HCT116 (cell line): ENCODE data around the gene CAST. TPM values are rescaled to one million over a fixed set of nuclear protein-coding genes. Genes with fewer than 3 reads are reported as not detected.

ENCODE experiments used
- ATAC-seq: fragments of 200-7000 bp; cut with Tn5 transposase; 2 replicates; pipeline ENCODE4 v1.9.1; 2020; ENCODE audit warnings: mild to moderate bottlenecking, moderate library complexity
- BruUV-seq: library from RNA; stranded (reverse); fragments of 400-500 nt; replicated peaks from 2 replicates; lab custom pipeline; 2021; lab: Mats Ljungman, UMichigan
- CTCF ChIA-PET: fragments of 300-600 bp; sonication (Branson Sonifier 250); formaldehyde crosslinking; loops from one replicate; lab custom pipeline; 2021; ENCODE audit warnings: antibody characterized with exemption; lab: Charles Lee
- POLR2A ChIA-PET: fragments of 300-600, 350-600 bp; sonication (Branson Sonifier 250); formaldehyde crosslinking; loops from one replicate; lab custom pipeline; 2021; ENCODE audit warnings: antibody characterized with exemption; lab: Charles Lee
- RAD21 ChIA-PET, 2 experiments: fragments of 300-600 bp; sonication (Branson Sonifier 250); formaldehyde crosslinking; loops; one replicate each; lab custom pipeline; 2023; ENCODE audit warnings: low total read pairs in 2 of 2; ENCODE audit not compliant: uncharacterized antibody in 2 of 2, unreplicated experiment in 2 of 2, low non-redundant PET in 1 of 2; lab: Charles Lee
- DNase-seq: peaks from one replicate; pipeline ENCODE4 v3.0.0-alpha.2; 2010; ENCODE audit warnings: low read depth, low spot score
- H2AFZ ChIP-seq: fragments of 200-600 bp; shearing (Covaris generic), sonication (generic); 2 replicates; pipeline ENCODE4 v1.6.1; 2017; ENCODE audit warnings: low read depth, mixed run types, mixed read lengths, antibody characterized with exemption, low read length; ENCODE audit not compliant: poor library complexity, severe bottlenecking
- H3K27ac ChIP-seq: 2 replicates; pipeline ENCODE4 v1.5.1; 2012; ENCODE audit warnings: low read depth, low read length
- H3K27me3 ChIP-seq: fragments of 200-600 bp; sonication (generic); 2 replicates; pipeline ENCODE4 v1.6.1; 2016; ENCODE audit warnings: mixed run types, low read length, mixed read lengths; ENCODE audit not compliant: insufficient read depth
- H3K36me3 ChIP-seq, 2 experiments: fragments of 200-500 bp in 1 of 2; fragments of 200-600 bp in 1 of 2; sonication (Bioruptor generic) in 1 of 2; sonication (generic) in 1 of 2; 2 replicates each; pipeline versions ENCODE4 v1.5.1 to v1.6.1; 2014 to 2016; ENCODE audit warnings: low read length in 2 of 2, inconsistent platforms in 1 of 2, mixed read lengths in 1 of 2, mixed run types in 1 of 2; ENCODE audit not compliant: insufficient read depth in 2 of 2, control insufficient read depth in 1 of 2
- H3K4me1 ChIP-seq, 2 experiments: fragments of 200-600 bp in 1 of 2; sonication (generic) in 1 of 2; 2 replicates each; pipeline versions ENCODE4 v1.5.1 to v1.6.1; 2012 to 2017; ENCODE audit warnings: low read length in 2 of 2, inconsistent platforms in 1 of 2, mild to moderate bottlenecking in 1 of 2, mixed read lengths in 1 of 2, mixed run types in 1 of 2, moderate library complexity in 1 of 2; ENCODE audit not compliant: insufficient read depth in 2 of 2, control insufficient read depth in 1 of 2
- H3K4me2 ChIP-seq: fragments of 200-600 bp; sonication (generic); 2 replicates; pipeline ENCODE4 v1.6.1; 2017; ENCODE audit warnings: mixed run types, low read length, mixed read lengths
- H3K4me3 ChIP-seq, 2 experiments: fragments of 200-600 bp in 1 of 2; sonication (generic) in 1 of 2; replicated peaks in 1 of 2; 2 replicates each; pipeline ENCODE4 v1.5.1; 2011 to 2016; ENCODE audit warnings: low read length in 2 of 2, control low read depth in 1 of 2, low read depth in 1 of 2, mild to moderate bottlenecking in 1 of 2, mixed read lengths in 1 of 2, mixed run types in 1 of 2
- H3K79me2 ChIP-seq: fragments of 200-600 bp; sonication (generic); 2 replicates; pipeline ENCODE4 v1.6.1; 2017; ENCODE audit warnings: mild to moderate bottlenecking, mixed run types, low read length, moderate library complexity, mixed read lengths; ENCODE audit not compliant: insufficient read depth
- H3K9ac ChIP-seq: fragments of 200-600 bp; sonication (generic); 2 replicates; pipeline ENCODE4 v1.6.1; 2016; ENCODE audit warnings: low read length, mixed read lengths
- H3K9me2 ChIP-seq: fragments of 200-600 bp; sonication (generic), shearing (Covaris generic); 2 replicates; pipeline ENCODE4 v1.6.1; 2017; ENCODE audit warnings: mixed run types, mild to moderate bottlenecking, moderate library complexity; ENCODE audit not compliant: insufficient read depth
- H3K9me3 ChIP-seq, 2 experiments: fragments of 200-500 bp in 1 of 2; fragments of 200-600 bp in 1 of 2; sonication (Bioruptor generic) in 1 of 2; sonication (generic) in 1 of 2; 2 replicates each; pipeline ENCODE4 v1.6.1; 2014 to 2017; ENCODE audit warnings: low read length in 2 of 2, mixed read lengths in 2 of 2, inconsistent platforms in 1 of 2, low read depth in 1 of 2, mild to moderate bottlenecking in 1 of 2, mixed run types in 1 of 2, moderate library complexity in 1 of 2; ENCODE audit not compliant: control insufficient read depth in 1 of 2, insufficient read depth in 1 of 2
- H4K20me1 ChIP-seq: fragments of 200-600 bp; sonication (generic), shearing (Covaris generic); 2 replicates; pipeline ENCODE4 v1.6.1; 2017; ENCODE audit warnings: mixed run types, mild to moderate bottlenecking, moderate library complexity; ENCODE audit not compliant: insufficient read depth
- CBX3 ChIP-seq: IDR thresholded peaks from 2 replicates; pipeline ENCODE4 v1.6.1; 2012; ENCODE audit warnings: low read depth
- CEBPB ChIP-seq: IDR thresholded peaks from 2 replicates; pipeline ENCODE4 v1.6.1; 2012; ENCODE audit warnings: low read depth
- ELF1 ChIP-seq: IDR thresholded peaks from 2 replicates; pipeline ENCODE4 v1.6.1; 2012; ENCODE audit warnings: low read depth, borderline replicate concordance
- EZH2 ChIP-seq: fragments of 200-600 bp; sonication (generic); IDR thresholded peaks from 2 replicates; pipeline ENCODE4 v1.6.1; 2017; ENCODE audit warnings: antibody characterized with exemption, mixed run types
- EZH2phosphoT487 ChIP-seq: fragments of 200-600 bp; IDR thresholded peaks from 2 replicates; pipeline ENCODE4 v1.6.1; 2018; ENCODE audit warnings: antibody characterized with exemption, borderline replicate concordance
- FOSL1 ChIP-seq: IDR thresholded peaks from 2 replicates; pipeline ENCODE4 v1.6.1; 2012; ENCODE audit warnings: low read depth
- JUND ChIP-seq: IDR thresholded peaks from 2 replicates; pipeline ENCODE4 v1.6.1; 2012
- SP1 ChIP-seq: IDR thresholded peaks from 2 replicates; pipeline ENCODE4 v1.6.1; 2012; ENCODE audit warnings: low read depth
- ZNF274 ChIP-seq: fragments of 200-500 bp; sonication (Bioruptor generic); IDR thresholded peaks from 2 replicates; pipeline ENCODE4 v1.6.1; 2014; ENCODE audit warnings: mild to moderate bottlenecking, low read depth, low read length, inconsistent platforms
- intact Hi-C: fragments of 100-400 bp; cut with micrococcal nuclease; formaldehyde crosslinking; loops from 2 replicates; pipeline ENCODE4 v1.10.0; 2022
- total RNA-seq: library from RNA; stranded (reverse); gene quantifications from one replicate; pipeline ENCODE4 v1.2.1, GENCODE V29; 2021; ENCODE audit not compliant: unreplicated experiment
- TF ChIP-seq, protein P1 (sequence below): IDR thresholded peaks from 2 replicates; pipeline ENCODE4 v1.6.1; 2012
- TF ChIP-seq, protein P2 (sequence below): IDR thresholded peaks from 2 replicates; pipeline ENCODE4 v1.6.1; 2012; ENCODE audit warnings: low read depth
- TF ChIP-seq, protein P3 (sequence below): IDR thresholded peaks from 2 replicates; pipeline ENCODE4 v1.6.1; 2011; ENCODE audit warnings: mild to moderate bottlenecking, low read length, moderate library complexity; ENCODE audit not compliant: insufficient replicate concordance; ENCODE audit errors: extremely low read depth
- TF ChIP-seq, protein P4 (sequence below): IDR thresholded peaks from 2 replicates; pipeline ENCODE4 v1.6.1; 2012

CAST gene
- total RNA-seq, 1 experiment from 2014 or later: 142 TPM

DNA sequence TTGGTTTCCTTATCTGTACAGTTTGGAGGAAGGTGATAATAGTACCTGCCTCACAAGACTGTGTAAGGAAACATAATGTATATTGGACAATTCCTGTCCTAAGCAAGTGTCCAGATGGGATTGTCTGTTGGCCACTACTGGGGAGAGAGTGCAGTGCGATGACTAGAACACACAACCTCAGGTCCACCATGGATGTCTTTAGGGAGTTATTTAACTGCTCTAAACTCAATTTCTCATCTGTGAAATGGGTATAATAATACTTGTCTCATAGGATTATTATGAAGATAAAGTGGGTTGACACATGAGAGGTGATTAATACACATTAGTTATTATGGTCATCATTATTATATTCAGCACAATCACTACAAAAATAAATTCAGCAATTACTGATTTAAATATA is 63.1 kb downstream of the CAST start:
- Histone ChIP-seq H3K9ac (no peak overlapping the region), H2AFZ (no peak overlapping the region), H3K9me2 (no peaks in the 10 kb centered on the region), H3K9me3 (no peaks in the 10 kb centered on the region), H3K36me3 (no peaks in the 10 kb centered on the region), H3K4me1 (no peaks in the 10 kb centered on the region), H3K4me3 (no peak overlapping the region), H3K27ac (no peak overlapping the region)
- DNase-seq (no peak), ATAC-seq (no peak)
- CTCF ChIA-PET: no interaction called here
- no TSS peak for BruUV-seq
- intact Hi-C loops: loop anchor here (10.0 kb wide), 1 partner anchor 380 kb away; no protein-coding TSS in a partner anchor
- TF ChIP-seq, protein P1, sequence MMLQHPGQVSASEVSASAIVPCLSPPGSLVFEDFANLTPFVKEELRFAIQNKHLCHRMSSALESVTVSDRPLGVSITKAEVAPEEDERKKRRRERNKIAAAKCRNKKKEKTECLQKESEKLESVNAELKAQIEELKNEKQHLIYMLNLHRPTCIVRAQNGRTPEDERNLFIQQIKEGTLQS: no peak
- no peak for TF ChIP-seq SP1
- TF ChIP-seq ELF1: no peak
- TF ChIP-seq EZH2: no peak
- no peak for TF ChIP-seq JUND
- no peak for TF ChIP-seq ZNF274
- TF ChIP-seq, protein P2, sequence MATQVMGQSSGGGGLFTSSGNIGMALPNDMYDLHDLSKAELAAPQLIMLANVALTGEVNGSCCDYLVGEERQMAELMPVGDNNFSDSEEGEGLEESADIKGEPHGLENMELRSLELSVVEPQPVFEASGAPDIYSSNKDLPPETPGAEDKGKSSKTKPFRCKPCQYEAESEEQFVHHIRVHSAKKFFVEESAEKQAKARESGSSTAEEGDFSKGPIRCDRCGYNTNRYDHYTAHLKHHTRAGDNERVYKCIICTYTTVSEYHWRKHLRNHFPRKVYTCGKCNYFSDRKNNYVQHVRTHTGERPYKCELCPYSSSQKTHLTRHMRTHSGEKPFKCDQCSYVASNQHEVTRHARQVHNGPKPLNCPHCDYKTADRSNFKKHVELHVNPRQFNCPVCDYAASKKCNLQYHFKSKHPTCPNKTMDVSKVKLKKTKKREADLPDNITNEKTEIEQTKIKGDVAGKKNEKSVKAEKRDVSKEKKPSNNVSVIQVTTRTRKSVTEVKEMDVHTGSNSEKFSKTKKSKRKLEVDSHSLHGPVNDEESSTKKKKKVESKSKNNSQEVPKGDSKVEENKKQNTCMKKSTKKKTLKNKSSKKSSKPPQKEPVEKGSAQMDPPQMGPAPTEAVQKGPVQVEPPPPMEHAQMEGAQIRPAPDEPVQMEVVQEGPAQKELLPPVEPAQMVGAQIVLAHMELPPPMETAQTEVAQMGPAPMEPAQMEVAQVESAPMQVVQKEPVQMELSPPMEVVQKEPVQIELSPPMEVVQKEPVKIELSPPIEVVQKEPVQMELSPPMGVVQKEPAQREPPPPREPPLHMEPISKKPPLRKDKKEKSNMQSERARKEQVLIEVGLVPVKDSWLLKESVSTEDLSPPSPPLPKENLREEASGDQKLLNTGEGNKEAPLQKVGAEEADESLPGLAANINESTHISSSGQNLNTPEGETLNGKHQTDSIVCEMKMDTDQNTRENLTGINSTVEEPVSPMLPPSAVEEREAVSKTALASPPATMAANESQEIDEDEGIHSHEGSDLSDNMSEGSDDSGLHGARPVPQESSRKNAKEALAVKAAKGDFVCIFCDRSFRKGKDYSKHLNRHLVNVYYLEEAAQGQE: no peak
- no peak for TF ChIP-seq CEBPB
- TF ChIP-seq, protein P3, sequence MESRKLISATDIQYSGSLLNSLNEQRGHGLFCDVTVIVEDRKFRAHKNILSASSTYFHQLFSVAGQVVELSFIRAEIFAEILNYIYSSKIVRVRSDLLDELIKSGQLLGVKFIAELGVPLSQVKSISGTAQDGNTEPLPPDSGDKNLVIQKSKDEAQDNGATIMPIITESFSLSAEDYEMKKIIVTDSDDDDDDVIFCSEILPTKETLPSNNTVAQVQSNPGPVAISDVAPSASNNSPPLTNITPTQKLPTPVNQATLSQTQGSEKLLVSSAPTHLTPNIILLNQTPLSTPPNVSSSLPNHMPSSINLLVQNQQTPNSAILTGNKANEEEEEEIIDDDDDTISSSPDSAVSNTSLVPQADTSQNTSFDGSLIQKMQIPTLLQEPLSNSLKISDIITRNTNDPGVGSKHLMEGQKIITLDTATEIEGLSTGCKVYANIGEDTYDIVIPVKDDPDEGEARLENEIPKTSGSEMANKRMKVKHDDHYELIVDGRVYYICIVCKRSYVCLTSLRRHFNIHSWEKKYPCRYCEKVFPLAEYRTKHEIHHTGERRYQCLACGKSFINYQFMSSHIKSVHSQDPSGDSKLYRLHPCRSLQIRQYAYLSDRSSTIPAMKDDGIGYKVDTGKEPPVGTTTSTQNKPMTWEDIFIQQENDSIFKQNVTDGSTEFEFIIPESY: no peak
- TF ChIP-seq EZH2phosphoT487: no peak
- TF ChIP-seq, protein P4, sequence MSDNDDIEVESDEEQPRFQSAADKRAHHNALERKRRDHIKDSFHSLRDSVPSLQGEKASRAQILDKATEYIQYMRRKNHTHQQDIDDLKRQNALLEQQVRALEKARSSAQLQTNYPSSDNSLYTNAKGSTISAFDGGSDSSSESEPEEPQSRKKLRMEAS: no peak
- no peak for TF ChIP-seq CBX3
- TF ChIP-seq FOSL1: no peak
- TF ChIP-seq, all 23 proteins: peak for 0
- Histone ChIP-seq H3K27me3 (no peaks in the 10 kb centered on the region), H3K4me2 (no peak overlapping the region), H4K20me1 (0 out of 2 replicates have a peak, but pooled peaks cover 5% of the 10 kb centered on the region), H3K79me2 (peaks cover 35% of the 10 kb centered on the region)
- RAD21 ChIA-PET: no interaction called here
- POLR2A ChIA-PET: no interaction called here
